MCF 10A (cell line): Measurements from ENCODE around the gene MED26. TPM values are rescaled to one million over a fixed set of nuclear protein-coding genes. Genes with fewer than 3 reads are reported as not detected.

Source experiments
- BruUV-seq: library from RNA; stranded (reverse); fragments of 400-500 nt; replicated peaks from 2 replicates; lab custom pipeline; 2021; lab: Mats Ljungman, UMichigan
- CTCF ChIA-PET: fragments of 300-600 bp; sonication (Branson Sonifier 250); formaldehyde crosslinking; extraction: SDS; loops from one replicate; lab custom pipeline; 2021; ENCODE audit warnings: antibody characterized with exemption, inconsistent platforms; lab: Yijun Ruan, JAX
- POLR2A ChIA-PET: fragments of 300-600, 350-650 bp; sonication (Branson Sonifier 250); formaldehyde crosslinking; extraction: SDS; loops from one replicate; lab custom pipeline; 2020; ENCODE audit warnings: antibody characterized with exemption, inconsistent platforms; lab: Yijun Ruan, JAX
- DNase-seq: peaks from one replicate; pipeline ENCODE4 v3.0.0-alpha.2; 2018; ENCODE audit not compliant: unreplicated experiment
- H3K27ac Mint-ChIP-seq: one replicate; pipeline ENCODE4 v1.8.0; 2022; ENCODE audit warnings: mild to moderate bottlenecking, low read depth, mixed read lengths; ENCODE audit not compliant: unreplicated experiment
- H3K27me3 Mint-ChIP-seq: one replicate; pipeline ENCODE4 v1.8.0; 2022; ENCODE audit warnings: mixed read lengths; ENCODE audit not compliant: insufficient read depth, unreplicated experiment
- H3K36me3 Mint-ChIP-seq: one replicate; pipeline ENCODE4 v1.8.0; 2022; ENCODE audit warnings: mild to moderate bottlenecking, moderate library complexity, mixed read lengths; ENCODE audit not compliant: insufficient read depth, unreplicated experiment
- H3K4me1 Mint-ChIP-seq: one replicate; pipeline ENCODE4 v1.8.0; 2022; ENCODE audit warnings: mixed read lengths; ENCODE audit not compliant: insufficient read depth, unreplicated experiment
- H3K4me3 Mint-ChIP-seq: one replicate; pipeline ENCODE4 v1.8.0; 2022; ENCODE audit warnings: mild to moderate bottlenecking, moderate library complexity, mixed read lengths; ENCODE audit not compliant: unreplicated experiment
- H3K9me3 Mint-ChIP-seq: one replicate; pipeline ENCODE4 v1.8.0; 2022; ENCODE audit warnings: mixed read lengths; ENCODE audit not compliant: unreplicated experiment
- CTCF ChIP-seq: fragments of 200-600 bp; IDR thresholded peaks from one replicate; pipeline ENCODE4 v1.8.0; 2022; ENCODE audit warnings: antibody characterized with exemption, mild to moderate bottlenecking; ENCODE audit not compliant: unreplicated experiment
- intact Hi-C: fragments of 100-400 bp; cut with micrococcal nuclease; formaldehyde crosslinking; loops from 2 replicates; pipeline ENCODE4 v1.14.1; 2022
- total RNA-seq: library from RNA; stranded (reverse); gene quantifications from 2 replicates; pipeline ENCODE4 v1.2.3, GENCODE V29; 2022

MED26 gene
- total RNA-seq, 1 experiment from 2014 or later: 12.9 TPM

- no peak for DNase-seq
- intact Hi-C loops: no loop called here
- Mint-ChIP-seq H3K9me3 (no peaks in the 10 kb centered on the region), H3K27me3 (no peaks in the 10 kb centered on the region), H3K4me3 (no peak overlapping the region), H3K27ac (no peak overlapping the region), H3K36me3 (peaks cover 13% of the 10 kb centered on the region), H3K4me1 (peaks cover 17% of the 10 kb centered on the region)
- POLR2A ChIA-PET: interaction anchor here (3.7 kb wide), 1 partner anchor 24 kb away, joined by 13 read pairs; the partner anchor contains the start of gene MED26
- no peak for TF ChIP-seq CTCF
- no TSS peak for BruUV-seq
- CTCF ChIA-PET: interaction anchor here (0.6 kb wide), 1 partner anchor 10 kb away, joined by 3 read pairs; no protein-coding TSS in a partner anchor
Observed at GRCh38 chr19:16604615-16605014, 23.4 kb downstream of the MED26 start.

GRCh38 chr19:16603090-16603489, 24.9 kb downstream of the MED26 start:
- intact Hi-C loops: no loop called here
- no peaks in the 10 kb centered on the region for H3K27me3 Mint-ChIP-seq
- ChIA-PET POLR2A (no interaction called here), CTCF (no interaction called here)
- TF ChIP-seq CTCF: no peak
- H3K4me1 Mint-ChIP-seq: peaks cover 10% of the 10 kb centered on the region
- no peak overlapping the region for H3K4me3 Mint-ChIP-seq
- no TSS peak for BruUV-seq
- H3K27ac Mint-ChIP-seq: no peak overlapping the region
- H3K9me3 Mint-ChIP-seq: no peaks in the 10 kb centered on the region
- peaks cover 13% of the 10 kb centered on the region for H3K36me3 Mint-ChIP-seq
- DNase-seq: no peak

- Mint-ChIP-seq H3K9me3 (no peaks in the 10 kb centered on the region), H3K4me1 (peaks cover 5% of the 10 kb centered on the region), H3K27me3 (no peaks in the 10 kb centered on the region), H3K27ac (no peak overlapping the region), H3K4me3 (no peak overlapping the region), H3K36me3 (peaks cover 13% of the 10 kb centered on the region)
- ChIA-PET CTCF (no interaction called here), POLR2A (interaction anchor here (0.6 kb wide), 1 partner anchor 25 kb away, joined by 4 read pairs; no protein-coding TSS in a partner anchor)
- no TSS peak for BruUV-seq
- no peak for DNase-seq
- intact Hi-C loops: no loop called here
- TF ChIP-seq CTCF: no peak
Observed at GRCh38 chr19:16601378-16602052, 26.5 kb downstream of the MED26 start.

GRCh38 chr19:16600824-16601223, 27.2 kb downstream of the MED26 start:
- no TSS peak for BruUV-seq
- Mint-ChIP-seq H3K4me3 (no peak overlapping the region), H3K4me1 (peaks cover 5% of the 10 kb centered on the region), H3K27ac (no peak overlapping the region), H3K9me3 (no peaks in the 10 kb centered on the region), H3K36me3 (peaks cover 7% of the 10 kb centered on the region), H3K27me3 (no peaks in the 10 kb centered on the region)
- intact Hi-C loops: no loop called here
- DNase-seq: no peak
- no peak for TF ChIP-seq CTCF
- POLR2A ChIA-PET: interaction anchor here (0.6 kb wide), 2 partner anchors 25 to 1195 kb away, joined by 3 to 4 read pairs; no protein-coding TSS in a partner anchor
- CTCF ChIA-PET: interaction anchor here (1.2 kb wide), 1 partner anchor 17 kb away, joined by 3 read pairs; no protein-coding TSS in a partner anchor
